OCI-LY3 (cell line): ENCODE results near the gene C2CD4B.

Experiments used
- H2AFZ ChIP-seq: fragments of 200-600, 300-600 bp; shearing (Covaris generic); 2 replicates; pipeline ENCODE4 v1.6.0; 2014; ENCODE audit warnings: antibody characterized with exemption, low read depth, low read length
- H3K27ac ChIP-seq: fragments of 200-600, 300-600 bp; sonication (generic); 2 replicates; pipeline ENCODE4 v1.5.1; 2014; ENCODE audit warnings: mild to moderate bottlenecking, low read length, moderate library complexity, mixed read lengths
- H3K27me3 ChIP-seq: fragments of 200-600, 300-600 bp; sonication (generic); 2 replicates; pipeline ENCODE4 v1.6.1; 2014; ENCODE audit warnings: low read depth, low read length, mixed read lengths
- H3K36me3 ChIP-seq: fragments of 200-600, 300-600 bp; sonication (generic); replicated peaks from 2 replicates; pipeline ENCODE3; 2014; ENCODE audit warnings: low read depth, low read length, mixed read lengths
- H3K4me1 ChIP-seq: fragments of 300-600, 200-600 bp; sonication (generic); 2 replicates; pipeline ENCODE4 v1.6.1; 2014; ENCODE audit warnings: low read length, mixed read lengths
- H3K4me2 ChIP-seq: fragments of 200-600, 300-600 bp; sonication (generic); 2 replicates; pipeline ENCODE4 v1.6.1; 2014; ENCODE audit warnings: low read length, mixed read lengths
- H3K4me3 ChIP-seq: fragments of 300-600, 200-600 bp; sonication (generic); 2 replicates; pipeline ENCODE4 v1.5.1; 2014; ENCODE audit warnings: antibody characterized with exemption, mild to moderate bottlenecking, low read length, moderate library complexity
- H3K79me2 ChIP-seq: fragments of 300-600, 200-600 bp; shearing (Covaris generic); 2 replicates; pipeline ENCODE4 v1.6.1; 2014; ENCODE audit warnings: mild to moderate bottlenecking, low read length, mixed read lengths
- H3K9ac ChIP-seq: fragments of 300-600, 200-600 bp; shearing (Covaris generic); 2 replicates; pipeline ENCODE4 v1.6.0; 2014; ENCODE audit warnings: mild to moderate bottlenecking, low read length, moderate library complexity
- H3K9me3 ChIP-seq: fragments of 200-600, 300-600 bp; shearing (Covaris generic); 2 replicates; pipeline ENCODE4 v1.6.1; 2014; ENCODE audit warnings: low read length, mixed read lengths; ENCODE audit not compliant: insufficient read depth
- H4K20me1 ChIP-seq: fragments of 200-600, 300-600 bp; sonication (generic); 2 replicates; pipeline ENCODE4 v1.6.1; 2016; ENCODE audit warnings: low read length, mixed read lengths; ENCODE audit not compliant: insufficient read depth
- EZH2phosphoT487 ChIP-seq: fragments of 200-600 bp; shearing (Covaris generic); IDR thresholded peaks from 2 replicates; pipeline ENCODE4 v1.6.1; 2018; ENCODE audit warnings: antibody characterized with exemption, mixed run types, low read depth
- TF ChIP-seq, protein P1 (sequence below): fragments of 200-600, 300-600 bp; sonication (generic); IDR thresholded peaks from 2 replicates; pipeline ENCODE4 v1.5.1; 2014; ENCODE audit warnings: antibody characterized with exemption, low read length, low read depth

The C2CD4B gene

GRCh38 chr15:62165793-62166375 lies 799 bp upstream of the C2CD4B start:
- no peak overlapping the region for H3K4me2 ChIP-seq
- no peak overlapping the region for H3K27ac ChIP-seq
- H3K4me3 ChIP-seq, result no peak overlapping the region

GRCh38 chr15:62164396-62165103 lies 535 bp downstream of the C2CD4B start:
- TF ChIP-seq, protein P1, sequence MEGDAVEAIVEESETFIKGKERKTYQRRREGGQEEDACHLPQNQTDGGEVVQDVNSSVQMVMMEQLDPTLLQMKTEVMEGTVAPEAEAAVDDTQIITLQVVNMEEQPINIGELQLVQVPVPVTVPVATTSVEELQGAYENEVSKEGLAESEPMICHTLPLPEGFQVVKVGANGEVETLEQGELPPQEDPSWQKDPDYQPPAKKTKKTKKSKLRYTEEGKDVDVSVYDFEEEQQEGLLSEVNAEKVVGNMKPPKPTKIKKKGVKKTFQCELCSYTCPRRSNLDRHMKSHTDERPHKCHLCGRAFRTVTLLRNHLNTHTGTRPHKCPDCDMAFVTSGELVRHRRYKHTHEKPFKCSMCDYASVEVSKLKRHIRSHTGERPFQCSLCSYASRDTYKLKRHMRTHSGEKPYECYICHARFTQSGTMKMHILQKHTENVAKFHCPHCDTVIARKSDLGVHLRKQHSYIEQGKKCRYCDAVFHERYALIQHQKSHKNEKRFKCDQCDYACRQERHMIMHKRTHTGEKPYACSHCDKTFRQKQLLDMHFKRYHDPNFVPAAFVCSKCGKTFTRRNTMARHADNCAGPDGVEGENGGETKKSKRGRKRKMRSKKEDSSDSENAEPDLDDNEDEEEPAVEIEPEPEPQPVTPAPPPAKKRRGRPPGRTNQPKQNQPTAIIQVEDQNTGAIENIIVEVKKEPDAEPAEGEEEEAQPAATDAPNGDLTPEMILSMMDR, result no peak
- no peak for TF ChIP-seq EZH2phosphoT487
- no peaks in the 10 kb centered on the region for H3K4me1 ChIP-seq
- no peaks in the 10 kb centered on the region for H3K27me3 ChIP-seq
- H3K79me2 ChIP-seq, result no peaks in the 10 kb centered on the region
- H3K4me2 ChIP-seq, result no peak overlapping the region
- H2AFZ ChIP-seq, result no peak overlapping the region
- no peaks in the 10 kb centered on the region for H3K9me3 ChIP-seq
- H4K20me1 ChIP-seq, result no peaks in the 10 kb centered on the region
- H3K4me3 ChIP-seq, result no peak overlapping the region
- no peaks in the 10 kb centered on the region for H3K36me3 ChIP-seq
- no peak overlapping the region for H3K9ac ChIP-seq
- no peak overlapping the region for H3K27ac ChIP-seq

More at GRCh38 chr15:62165793-62166375, 799 bp upstream of the C2CD4B start:
- no peaks in the 10 kb centered on the region for H3K9me3 ChIP-seq
- no peak for TF ChIP-seq EZH2phosphoT487
- TF ChIP-seq, protein P1, result no peak
- no peaks in the 10 kb centered on the region for H3K79me2 ChIP-seq
- no peaks in the 10 kb centered on the region for H3K4me1 ChIP-seq
- H3K9ac ChIP-seq, result no peak overlapping the region
- H4K20me1 ChIP-seq, result no peaks in the 10 kb centered on the region
- no peaks in the 10 kb centered on the region for H3K27me3 ChIP-seq
- H2AFZ ChIP-seq, result no peak overlapping the region
- no peaks in the 10 kb centered on the region for H3K36me3 ChIP-seq

- H3K4me3 ChIP-seq, result no peak overlapping the region
- no peaks in the 10 kb centered on the region for H3K27me3 ChIP-seq
- no peak for TF ChIP-seq EZH2phosphoT487
- TF ChIP-seq, protein P1, result no peak
- no peaks in the 10 kb centered on the region for H4K20me1 ChIP-seq
- no peaks in the 10 kb centered on the region for H3K4me1 ChIP-seq
- H3K9ac ChIP-seq, result no peak overlapping the region
- H3K27ac ChIP-seq, result no peak overlapping the region
- H3K79me2 ChIP-seq, result no peaks in the 10 kb centered on the region
- no peak overlapping the region for H3K4me2 ChIP-seq
- no peak overlapping the region for H2AFZ ChIP-seq
- H3K36me3 ChIP-seq, result no peaks in the 10 kb centered on the region
- H3K9me3 ChIP-seq, result no peaks in the 10 kb centered on the region
Measured at GRCh38 chr15:62164014-62164395, 1.1 kb downstream of the C2CD4B start.

- Histone ChIP-seq H3K4me1 (no peaks in the 10 kb centered on the region), H4K20me1 (no peaks in the 10 kb centered on the region), H3K79me2 (no peaks in the 10 kb centered on the region), H2AFZ (no peak overlapping the region), H3K4me3 (no peak overlapping the region), H3K36me3 (no peaks in the 10 kb centered on the region), H3K9ac (no peak overlapping the region), H3K4me2 (no peak overlapping the region), H3K9me3 (no peaks in the 10 kb centered on the region), H3K27me3 (no peaks in the 10 kb centered on the region), H3K27ac (no peak overlapping the region)
- TF ChIP-seq, protein P1, result no peak
- no peak for TF ChIP-seq EZH2phosphoT487
Measured at GRCh38 chr15:62163397-62164013, 1.6 kb downstream of the C2CD4B start.
